Astrocyte of the spinal cord (primary cell): Measurements from ENCODE around the gene SLC44A3.

Source experiments
- DNase-seq: peaks from one replicate; pipeline ENCODE4 v3.0.0; 2011; ENCODE audit warnings: low read depth, low spot score
- H3K4me3 ChIP-seq: 2 replicates; pipeline ENCODE4 v1.5.1; 2011; ENCODE audit warnings: low read depth, mild to moderate bottlenecking, low read length, moderate library complexity
- CTCF ChIP-seq: IDR thresholded peaks from 2 replicates; pipeline ENCODE4 v1.5.1; 2012; ENCODE audit warnings: low read depth, mild to moderate bottlenecking, low read length, inconsistent platforms
- in situ Hi-C: cut with HindIII; loops from 2 replicates; pipeline ENCODE4 v1.10.0; 2017; ENCODE audit warnings: low sequenced_read_pairs

Gene SLC44A3

GRCh38 chr1:94908190-94908589, 88.0 kb downstream of the SLC44A3 start:
- in situ Hi-C loops: no loop called here
- no peak overlapping the region for H3K4me3 ChIP-seq
- TF ChIP-seq CTCF: no peak
- no peak for DNase-seq

DNA sequence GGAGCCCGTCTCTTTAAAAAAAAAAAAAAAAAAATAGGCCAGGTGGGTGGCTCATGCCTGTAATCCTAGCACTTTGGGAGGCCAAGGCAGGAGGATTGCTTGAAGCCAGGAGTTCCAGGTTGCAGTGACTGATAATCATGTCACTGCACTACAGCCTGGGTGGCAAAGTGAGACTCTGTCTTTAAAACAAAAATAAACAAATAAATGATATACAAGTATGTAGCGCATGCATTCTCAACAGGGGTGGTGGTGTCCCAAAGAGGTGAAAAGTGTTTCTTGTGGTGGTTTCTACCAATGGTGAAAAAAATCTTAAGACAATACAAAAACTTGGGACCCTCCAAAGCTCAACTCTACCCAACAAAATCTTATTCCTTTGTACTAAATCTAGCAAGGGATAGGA, 88.8 kb downstream of the SLC44A3 start:
- no peak for DNase-seq
- in situ Hi-C loops: no loop called here
- no peak overlapping the region for H3K4me3 ChIP-seq
- no peak for TF ChIP-seq CTCF

GRCh38 chr1:94909486-94909885, 89.3 kb downstream of the SLC44A3 start:
- H3K4me3 ChIP-seq: no peak overlapping the region
- TF ChIP-seq CTCF: no peak
- in situ Hi-C loops: no loop called here
- DNase-seq: no peak

DNA sequence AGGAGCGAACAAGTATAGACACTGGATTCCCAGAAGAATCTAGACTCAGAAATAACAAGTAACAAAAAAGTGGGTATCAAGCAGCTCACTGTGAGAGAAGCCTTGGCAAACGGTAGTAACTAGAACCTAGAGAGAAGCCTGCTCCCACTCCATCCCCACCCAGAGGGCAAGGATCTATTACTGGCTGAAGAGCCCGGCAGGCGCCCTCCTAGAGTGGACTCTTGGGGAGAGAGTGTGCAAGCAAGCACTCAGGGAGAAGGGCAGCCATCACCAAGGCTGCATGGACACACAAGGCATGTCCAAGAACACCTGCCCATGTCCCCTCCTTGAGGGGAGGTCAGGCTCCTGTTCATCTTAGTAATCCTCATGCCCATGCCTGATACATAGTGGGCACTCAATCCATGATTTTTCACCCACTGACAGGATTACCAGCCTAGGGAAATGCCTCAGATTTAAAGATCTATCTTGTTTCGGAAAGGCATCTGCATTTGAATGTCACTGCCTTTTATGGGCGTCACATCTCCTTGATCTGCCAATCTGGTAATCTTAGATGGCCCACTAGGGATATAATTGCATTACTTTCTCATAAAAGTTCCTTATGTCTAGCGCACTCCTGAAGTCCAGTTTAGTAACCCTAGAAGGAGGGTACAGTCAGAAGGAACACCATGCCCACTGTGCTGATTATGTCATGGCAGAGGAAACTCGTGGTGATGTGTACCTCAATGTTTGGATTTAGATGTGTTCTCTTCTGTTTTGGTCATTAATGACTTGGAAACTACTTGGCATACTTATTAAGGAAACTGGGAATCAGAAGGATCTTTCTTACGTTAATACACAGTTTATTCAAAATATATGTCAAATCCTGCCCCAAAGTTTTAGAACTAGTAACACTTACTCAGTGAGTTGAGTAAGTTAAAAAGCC, 92.4 kb downstream of the SLC44A3 start:
- TF ChIP-seq CTCF: no peak
- H3K4me3 ChIP-seq: no peak overlapping the region
- no peak for DNase-seq
- in situ Hi-C loops: no loop called here

DNA sequence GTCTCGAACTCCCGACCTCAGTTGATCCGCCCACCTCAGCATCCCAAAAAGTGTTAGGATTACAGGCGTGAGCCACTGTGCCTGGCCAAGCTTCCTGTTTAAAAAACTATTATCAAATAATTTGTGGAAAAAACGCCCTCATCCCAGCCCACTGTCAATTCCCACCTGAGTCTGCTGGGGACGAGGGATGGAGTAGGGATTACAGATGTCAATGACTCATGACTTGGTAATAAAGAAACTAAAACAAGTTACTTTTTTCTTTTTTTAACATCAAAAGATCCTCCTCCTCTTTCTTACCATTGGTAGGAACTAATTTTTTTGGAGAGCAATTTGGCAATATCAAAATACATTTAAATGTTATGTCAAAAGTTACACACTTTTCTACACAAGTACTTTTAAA, 97.1 kb downstream of the SLC44A3 start:
- no peak overlapping the region for H3K4me3 ChIP-seq
- in situ Hi-C loops: no loop called here
- no peak for DNase-seq
- no peak for TF ChIP-seq CTCF

DNA sequence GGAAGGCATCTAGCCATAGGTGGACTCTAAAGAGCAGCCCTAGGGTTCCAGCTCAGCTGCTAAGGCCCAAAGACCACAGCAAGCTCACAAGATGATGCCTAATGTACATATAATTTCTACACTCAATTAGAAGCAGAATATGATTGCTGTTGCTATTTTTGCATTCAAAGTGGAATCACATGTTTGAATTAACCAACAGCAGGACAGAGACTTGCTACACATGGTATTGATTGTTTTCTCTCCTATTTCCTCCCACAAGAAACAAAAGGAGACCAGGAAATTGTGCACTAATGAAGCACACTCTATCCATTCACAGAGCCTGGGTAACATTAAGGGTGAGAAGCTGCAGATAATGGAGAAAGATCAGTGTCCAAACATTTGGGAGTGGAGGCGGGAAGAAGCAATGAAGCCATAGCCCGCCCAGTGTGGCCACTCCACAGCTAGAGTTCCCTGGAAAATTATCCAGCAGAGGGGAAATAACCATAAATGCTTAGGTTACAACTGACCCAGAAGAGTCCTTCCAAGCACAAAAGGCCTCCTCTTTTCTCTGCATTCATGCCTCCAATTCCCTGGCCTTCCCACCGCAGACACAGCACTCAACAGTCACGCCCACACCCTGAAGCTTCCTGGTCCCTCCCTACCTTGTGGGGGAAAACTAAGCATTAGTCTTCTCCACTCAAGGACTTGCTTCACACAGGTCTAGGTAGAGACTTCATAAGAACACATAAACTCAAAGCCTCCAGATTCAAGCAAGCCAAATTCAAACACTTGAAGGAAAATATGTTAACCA, 99.3 kb downstream of the SLC44A3 start:
- in situ Hi-C loops: no loop called here
- H3K4me3 ChIP-seq: no peak overlapping the region
- no peak for DNase-seq
- TF ChIP-seq CTCF: no peak
